Coronary artery (tissue), 2 donors: ENCODE data around the gene MRPS16.
"Not testable (repeated sequence)": the region's sequence is repeated elsewhere in the genome, so short reads cannot be mapped to it uniquely, and the experiment has no call there.

ENCODE experiments used
- DNase-seq: peaks from one replicate; pipeline ENCODE4 v3.0.0-alpha.2; 2017; ENCODE audit warnings: low spot score
- H3K27ac ChIP-seq, 2 donors: fragments of 200-600 bp; sonication (generic); one replicate each; pipeline ENCODE4 v1.5.1; 2016 to 2019
- H3K4me3 ChIP-seq: fragments of 200-600 bp; sonication (generic); 2 replicates; pipeline ENCODE4 v1.5.1; 2016; ENCODE audit warnings: mild to moderate bottlenecking, moderate library complexity
- CTCF ChIP-seq: fragments of 200-600 bp; sonication (generic); IDR thresholded peaks from one replicate; pipeline ENCODE4 v1.5.1; 2019; ENCODE audit warnings: antibody characterized with exemption

Gene MRPS16

GRCh38 chr10:73264423-73264822 is 12.0 kb upstream of the MRPS16 start:
- TF ChIP-seq CTCF, result no peak
- DNase-seq, result no peak
- Histone ChIP-seq H3K27ac (no peak overlapping the region), H3K4me3 (no peak overlapping the region)

GRCh38 chr10:73263693-73264347 is 11.4 kb upstream of the MRPS16 start:
- no peak overlapping the region for H3K27ac ChIP-seq
- no peak for TF ChIP-seq CTCF
- H3K4me3 ChIP-seq, result no peak overlapping the region
- no peak for DNase-seq

GRCh38 chr10:73262880-73263555 is 10.6 kb upstream of the MRPS16 start:
- Histone ChIP-seq H3K4me3 (no peak overlapping the region), H3K27ac (no peak overlapping the region)
- TF ChIP-seq CTCF, result no peak
- DNase-seq, result no peak

- Histone ChIP-seq H3K4me3 (no peak overlapping the region), H3K27ac (no peak overlapping the region)
- TF ChIP-seq CTCF, result no peak
- no peak for DNase-seq
Measured at GRCh38 chr10:73262105-73262730, 9.8 kb upstream of the MRPS16 start.

GRCh38 chr10:73261362-73261995 is 9.0 kb upstream of the MRPS16 start:
- H3K4me3 ChIP-seq, result no peak overlapping the region
- no peak for DNase-seq
- no peak for TF ChIP-seq CTCF
- no peak overlapping the region for H3K27ac ChIP-seq

GRCh38 chr10:73258612-73259011 is 6.2 kb upstream of the MRPS16 start:
- not testable (repeated sequence) for H3K4me3 ChIP-seq, DNase-seq, H3K27ac ChIP-seq

GRCh38 chr10:73253225-73253555 is 746 bp upstream of the MRPS16 start:
- no peak for TF ChIP-seq CTCF
- Histone ChIP-seq H3K27ac (peak overlapping the region; percentile 87 to 96), H3K4me3 (peak overlapping the region; percentile 91)
- DNase-seq, result no peak
